Measurements from ENCODE around the gene SLC15A5. TPM values are rescaled to one million over a fixed set of nuclear protein-coding genes. Genes with fewer than 3 reads are reported as not detected.

The SLC15A5 gene
- total RNA-seq, 4 donors from 2014 or later: 0.17 to 0.38 (median 0.33) TPM; not detected in 1

DNA sequence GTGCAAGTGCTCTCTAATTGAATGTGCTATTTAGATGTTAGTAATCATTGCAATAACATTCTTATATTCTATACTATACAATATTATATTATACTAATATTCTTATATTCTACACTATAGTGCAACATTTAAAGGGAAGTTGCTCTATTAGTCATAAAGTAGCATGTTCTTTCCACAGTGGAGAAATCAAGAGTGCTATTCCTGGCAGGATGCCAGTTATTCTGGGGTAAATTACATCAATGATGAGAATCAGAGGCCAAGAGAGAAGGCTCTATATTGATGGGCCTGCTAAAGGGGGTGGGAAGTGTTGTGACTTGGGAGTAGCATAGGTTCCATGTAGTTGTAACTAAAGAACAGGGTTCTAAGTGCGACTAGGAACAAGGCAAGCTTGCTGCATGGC, 121.5 kb downstream of the SLC15A5 start:
- TF ChIP-seq CTCF (IDR thresholded peaks at IDR 0.05; ENCODE audit: low read depth): no peak

DNA sequence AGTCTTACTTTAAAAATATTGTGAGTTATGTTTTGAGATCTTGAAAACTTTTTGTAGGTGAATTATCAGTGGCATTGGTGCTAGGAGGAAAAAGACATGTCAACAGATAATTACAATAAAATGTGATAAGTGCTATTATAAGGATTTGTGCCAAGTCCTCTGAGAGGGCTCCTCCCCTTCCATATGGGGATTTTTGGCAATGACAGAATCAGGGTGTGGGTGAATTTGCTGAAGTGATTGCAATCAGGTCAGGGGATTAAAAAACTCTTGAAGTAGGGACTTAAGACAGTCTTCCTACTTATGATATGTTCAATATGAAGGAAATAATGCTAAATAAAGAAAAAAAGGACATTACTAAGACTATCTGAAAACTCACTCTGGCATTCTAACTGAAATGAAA, 122.5 kb downstream of the SLC15A5 start:
- no peak for TF ChIP-seq CTCF (IDR thresholded peaks at IDR 0.05; ENCODE audit: low read depth)

DNA sequence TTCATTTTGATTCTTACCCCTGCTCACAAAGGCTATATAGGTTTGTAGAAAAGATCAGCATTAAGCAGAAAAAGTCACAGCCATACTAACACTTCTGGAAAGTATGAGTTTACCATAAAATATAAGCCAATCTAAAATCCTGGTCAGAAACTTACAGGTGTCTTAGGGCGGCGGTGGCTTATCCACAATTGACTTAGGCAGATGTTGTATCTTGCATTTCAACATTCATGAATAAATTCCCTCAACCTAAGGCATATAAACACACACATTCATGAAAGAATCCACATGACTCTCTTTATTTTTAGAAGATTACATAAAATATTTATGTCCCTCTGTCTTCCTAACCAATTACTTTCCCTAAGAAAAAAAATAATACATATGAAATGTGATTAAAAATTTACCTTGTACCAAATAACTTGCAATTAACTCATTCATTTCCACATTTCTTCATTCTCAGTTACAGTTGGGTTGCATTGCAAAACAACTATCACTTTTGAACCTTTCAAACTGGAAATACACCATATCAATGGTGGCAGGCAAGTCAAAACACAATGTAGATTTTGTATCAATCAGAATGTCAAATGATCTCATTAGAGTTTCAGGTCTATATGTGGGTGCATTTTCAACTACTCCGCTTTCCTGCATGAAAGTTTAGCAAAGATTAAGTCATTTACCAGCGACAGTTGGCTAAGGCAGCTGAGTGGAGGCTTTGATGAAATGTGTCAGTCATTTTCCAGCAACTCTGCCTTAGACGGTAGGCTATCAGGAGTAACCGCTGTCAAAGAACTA, 124.4 kb downstream of the SLC15A5 start:
- no peak for TF ChIP-seq CTCF (IDR thresholded peaks at IDR 0.05; ENCODE audit: low read depth)

- TF ChIP-seq CTCF (IDR thresholded peaks at IDR 0.05; ENCODE audit: low read depth): no peak
These were observed 127.2 kb downstream of the SLC15A5 start for GRCh38 chr12:16150276-16150675.

DNA sequence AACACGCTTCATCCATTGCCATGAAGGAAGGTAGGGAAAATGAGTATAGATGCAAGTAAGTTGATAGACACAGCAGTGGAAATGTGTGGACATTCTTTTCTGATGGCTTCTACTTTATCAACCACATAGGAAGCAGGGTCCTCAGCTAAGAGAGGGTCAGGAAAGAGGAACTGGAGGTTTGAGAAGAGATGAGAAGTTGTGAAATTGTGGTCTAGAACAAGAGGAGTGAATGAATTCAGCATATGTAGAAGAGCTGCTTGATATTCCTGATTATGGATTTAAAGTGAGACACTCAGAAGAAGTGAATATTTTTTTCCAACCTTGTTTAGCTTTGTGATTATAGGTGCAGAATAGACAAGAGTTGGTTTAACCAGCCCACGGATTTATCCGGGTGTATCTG, 128.5 kb downstream of the SLC15A5 start:
- TF ChIP-seq CTCF (IDR thresholded peaks at IDR 0.05; ENCODE audit: low read depth): no peak

Other genes with a start within 250 kb of the SLC15A5 start
- gene MGST1, start 70.0 kb upstream of the SLC15A5 start, total RNA-seq: 1,000 to 10,000 TPM in 2 of 4 donors, 100 to 1,000 TPM in 2; 620 to 1,650 (median 943) TPM